ENCODE data around the gene PLEKHA5. TPM values are rescaled to one million over a fixed set of nuclear protein-coding genes. Genes with fewer than 3 reads are reported as not detected.
A peak's percentile ranks its signal among the peaks of the same experiment; 100 is the strongest.

PLEKHA5 gene
- polyA plus RNA-seq, 1 of the 3 experiments (the other 2 are of a cell fraction), result 7.1 TPM

DNA sequence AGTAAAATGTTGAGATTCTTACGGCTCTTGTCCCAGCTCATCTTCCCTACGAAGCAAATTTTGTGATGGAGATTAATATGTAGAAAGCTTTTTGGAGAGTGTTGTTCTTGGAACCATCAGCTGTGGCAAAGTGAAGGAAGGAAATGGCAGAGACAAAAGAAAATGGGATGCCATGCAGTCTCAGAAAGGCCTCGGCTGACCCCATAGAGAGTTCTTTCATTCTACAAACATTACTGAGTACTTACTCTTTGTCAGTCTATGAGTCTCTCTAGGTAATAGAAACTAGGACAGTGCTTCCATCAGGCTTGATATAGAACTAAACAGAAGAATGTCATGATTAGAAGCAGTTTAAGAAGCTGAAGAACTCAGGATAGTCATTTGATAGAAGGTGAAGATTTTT lies 134.1 kb downstream of the PLEKHA5 start:
- Histone ChIP-seq H2AFZ (ENCODE audit: low read depth) (peak overlapping the region; percentile 1; the same call in 1 of the 2 replicates), H4K20me1 (ENCODE audit: insufficient read depth) (no peaks in the 10 kb centered on the region), H3K9me3 (no peaks in the 10 kb centered on the region), H3K4me1 (ENCODE audit: control insufficient read depth in 1 of 2, insufficient read depth in 2 of 2, low read depth in 1 of 2, low read length in 1 of 2) (peaks cover 0 to 11% of the 10 kb centered on the region in 2 experiments; a peak in 2 of 4 replicates), H3K9me2 (no peaks in the 10 kb centered on the region), H3K36me3 (replicated peaks in 1 of 2; ENCODE audit: control insufficient read depth in 1 of 2, insufficient read depth in 2 of 2, low read length in 1 of 2) (no peaks in the 10 kb centered on the region), H3F3A (replicated peaks; ENCODE audit: insufficient read depth) (peaks cover 11% of the 10 kb centered on the region), H3K27ac (ENCODE audit: low read depth in 2 of 2, low read length in 1 of 2) (peak overlapping the region in 1 of 2 experiments; percentile 58; a peak in 2 of 4 replicates), H3K9ac (no peak overlapping the region), H3K27me3 (ENCODE audit: insufficient read depth) (no peaks in the 10 kb centered on the region), H3K4me3 (ENCODE audit: low read depth in 2 of 2, low read length in 1 of 2) (no peak overlapping the region), H3K4me2 (no peak overlapping the region), H3K79me2 (ENCODE audit: insufficient read depth) (no peaks in the 10 kb centered on the region)
- WGBS (ENCODE audit: low lambda C conversion rate), result 88% methylated on average over 3 of the region's 3 CpGs
- ChIA-PET POLR2A (no interaction called here), CTCF (no interaction called here)
- DNase-seq, result no peak
- TF ChIP-seq TEAD4 (IDR thresholded peaks at IDR 0.05; ENCODE audit: borderline replicate concordance, insufficient read depth) (no peak), POLR2AphosphoS5 (IDR thresholded peaks at IDR 0.05; ENCODE audit: low read depth, low read length) (no peak), FOXJ3 (CRISPR knock-in tag; IDR thresholded peaks at IDR 0.05) (no peak), ELF1 (IDR thresholded peaks at IDR 0.05) (no peak), SIN3A (IDR thresholded peaks at IDR 0.05; ENCODE audit: borderline replicate concordance, low read depth, low read length) (no peak), NRF1 (IDR thresholded peaks at IDR 0.05; ENCODE audit: low read depth, low read length) (no peak)
- TF ChIP-seq, protein P1, sequence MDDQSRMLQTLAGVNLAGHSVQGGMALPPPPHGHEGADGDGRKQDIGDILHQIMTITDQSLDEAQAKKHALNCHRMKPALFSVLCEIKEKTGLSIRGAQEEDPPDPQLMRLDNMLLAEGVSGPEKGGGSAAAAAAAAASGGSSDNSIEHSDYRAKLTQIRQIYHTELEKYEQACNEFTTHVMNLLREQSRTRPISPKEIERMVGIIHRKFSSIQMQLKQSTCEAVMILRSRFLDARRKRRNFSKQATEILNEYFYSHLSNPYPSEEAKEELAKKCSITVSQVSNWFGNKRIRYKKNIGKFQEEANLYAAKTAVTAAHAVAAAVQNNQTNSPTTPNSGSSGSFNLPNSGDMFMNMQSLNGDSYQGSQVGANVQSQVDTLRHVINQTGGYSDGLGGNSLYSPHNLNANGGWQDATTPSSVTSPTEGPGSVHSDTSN (IDR thresholded peaks at IDR 0.05), result no peak
- TF ChIP-seq, protein P2, sequence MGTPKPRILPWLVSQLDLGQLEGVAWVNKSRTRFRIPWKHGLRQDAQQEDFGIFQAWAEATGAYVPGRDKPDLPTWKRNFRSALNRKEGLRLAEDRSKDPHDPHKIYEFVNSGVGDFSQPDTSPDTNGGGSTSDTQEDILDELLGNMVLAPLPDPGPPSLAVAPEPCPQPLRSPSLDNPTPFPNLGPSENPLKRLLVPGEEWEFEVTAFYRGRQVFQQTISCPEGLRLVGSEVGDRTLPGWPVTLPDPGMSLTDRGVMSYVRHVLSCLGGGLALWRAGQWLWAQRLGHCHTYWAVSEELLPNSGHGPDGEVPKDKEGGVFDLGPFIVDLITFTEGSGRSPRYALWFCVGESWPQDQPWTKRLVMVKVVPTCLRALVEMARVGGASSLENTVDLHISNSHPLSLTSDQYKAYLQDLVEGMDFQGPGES (IDR thresholded peaks at IDR 0.05; ENCODE audit: low read depth, low read length), result no peak
- TF ChIP-seq, protein P3, sequence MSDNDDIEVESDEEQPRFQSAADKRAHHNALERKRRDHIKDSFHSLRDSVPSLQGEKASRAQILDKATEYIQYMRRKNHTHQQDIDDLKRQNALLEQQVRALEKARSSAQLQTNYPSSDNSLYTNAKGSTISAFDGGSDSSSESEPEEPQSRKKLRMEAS (IDR thresholded peaks at IDR 0.05; ENCODE audit: low read depth), result no peak

DNA sequence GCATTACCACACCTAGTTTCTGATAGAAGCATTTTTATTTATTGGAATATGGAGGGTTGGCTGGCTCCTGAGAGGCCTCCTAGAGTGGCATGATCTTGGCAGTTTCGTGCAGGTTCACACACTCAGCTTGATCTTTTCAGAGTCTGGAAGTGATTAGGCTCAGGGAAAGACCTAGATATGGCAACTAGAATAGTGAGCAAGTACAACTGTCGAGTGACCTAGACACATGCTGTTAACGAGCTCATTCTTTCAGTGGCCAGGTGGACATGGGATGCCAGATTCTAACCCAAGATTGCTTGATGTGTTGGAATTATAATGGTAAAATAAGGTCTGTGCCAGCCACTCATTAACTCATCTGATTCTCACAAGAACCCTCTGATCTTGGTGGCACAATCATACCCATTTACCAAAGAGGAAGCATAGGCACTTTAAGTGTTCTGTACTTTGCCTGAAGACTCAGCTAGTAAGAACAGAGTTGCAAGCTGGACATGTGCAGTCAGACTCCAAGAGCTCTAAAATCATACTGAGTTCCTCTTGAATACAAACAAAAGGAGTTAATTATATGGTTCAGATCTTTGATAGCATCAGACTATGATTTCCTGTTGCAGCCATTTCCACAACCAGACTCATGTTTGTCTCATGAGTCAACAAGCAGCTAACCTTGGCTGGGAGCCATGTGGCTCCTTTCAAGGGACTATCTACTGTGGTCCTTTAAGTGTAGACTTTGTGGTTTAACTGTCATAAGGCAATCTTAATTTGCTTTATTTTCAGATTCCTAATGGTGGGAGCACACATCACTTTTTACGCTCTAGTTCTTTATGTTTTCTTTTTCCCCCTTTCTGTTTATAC lies 144.2 kb downstream of the PLEKHA5 start:
- Histone ChIP-seq H3K9ac (peak overlapping the region; percentile 22; the same call in 1 of the 2 replicates), H3K4me2 (peak overlapping the region; percentile 53), H3K4me1 (ENCODE audit: control insufficient read depth in 1 of 2, insufficient read depth in 2 of 2, low read depth in 1 of 2, low read length in 1 of 2) (peaks cover 13 to 47% of the 10 kb centered on the region in 2 experiments), H3K79me2 (ENCODE audit: insufficient read depth) (no peaks in the 10 kb centered on the region), H3K36me3 (replicated peaks in 1 of 2; ENCODE audit: control insufficient read depth in 1 of 2, insufficient read depth in 2 of 2, low read length in 1 of 2) (peaks cover 0 to 18% of the 10 kb centered on the region in 2 experiments), H3K9me2 (no peaks in the 10 kb centered on the region), H2AFZ (ENCODE audit: low read depth) (peak overlapping the region; percentile 22; the same call in 1 of the 2 replicates), H3F3A (replicated peaks; ENCODE audit: insufficient read depth) (peaks cover 25% of the 10 kb centered on the region), H3K27ac (ENCODE audit: low read depth in 2 of 2, low read length in 1 of 2) (peak overlapping the region; percentile 93 to 94), H3K4me3 (ENCODE audit: low read depth in 2 of 2, low read length in 1 of 2) (no peak overlapping the region; a peak in 1 of 4 replicates), H3K9me3 (no peaks in the 10 kb centered on the region), H3K27me3 (ENCODE audit: insufficient read depth) (no peaks in the 10 kb centered on the region), H4K20me1 (ENCODE audit: insufficient read depth) (no peaks in the 10 kb centered on the region)
- DNase-seq, result peak; percentile 48
- ChIA-PET CTCF (interaction anchor here (1.1 to 1.4 kb wide), 3 partner anchors 10 to 31 kb away, joined by 3 to 5 read pairs (median 4); no protein-coding TSS in a partner anchor), POLR2A (interaction anchor here (0.5 kb wide), 1 partner anchor 502 kb away, joined by 4 read pairs; no protein-coding TSS in a partner anchor)
- 30% methylated on average over 4 of the region's 4 CpGs for WGBS (ENCODE audit: low lambda C conversion rate)
- no peak for TF ChIP-seq SIN3A (IDR thresholded peaks at IDR 0.05; ENCODE audit: borderline replicate concordance, low read depth, low read length)
- peak; percentile 99 for TF ChIP-seq NFIC (IDR thresholded peaks at IDR 0.05; ENCODE audit: borderline replicate concordance)
- TF ChIP-seq, protein P3 (IDR thresholded peaks at IDR 0.05; ENCODE audit: low read depth), result peak; percentile 61; the same call in 1 of the 2 replicates
- TF ChIP-seq EZH2phosphoT487 (IDR thresholded peaks at IDR 0.05; ENCODE audit: borderline replicate concordance, low read depth), result no peak
- TF ChIP-seq POLR2AphosphoS5 (IDR thresholded peaks at IDR 0.05; ENCODE audit: low read depth, low read length), result peak; percentile 73; the same call in 1 of the 2 replicates
- TF ChIP-seq ELF1 (IDR thresholded peaks at IDR 0.05), result peak; percentile 54; the same call in 1 of the 2 replicates
- TF ChIP-seq MEF2A (IDR thresholded peaks at IDR 0.05; ENCODE audit: borderline replicate concordance, low read depth), result peak; percentile 72; the same call in 1 of the 2 replicates
- no peak for TF ChIP-seq CHD2 (IDR thresholded peaks at IDR 0.05; ENCODE audit: low read length, partially characterized antibody)
- TF ChIP-seq JUND (IDR thresholded peaks at IDR 0.05), result peak; percentile 97
- peak; percentile 65; the same call in 1 of the 2 replicates for TF ChIP-seq YY1 (IDR thresholded peaks at IDR 0.05; ENCODE audit: low read depth)
- no peak for TF ChIP-seq RFX5 (IDR thresholded peaks at IDR 0.05; ENCODE audit: low read length)
- TF ChIP-seq FOXJ3 (CRISPR knock-in tag; IDR thresholded peaks at IDR 0.05), result no peak
- TF ChIP-seq RAD21 (IDR thresholded peaks at IDR 0.05; ENCODE audit: low read length), result no peak
- TF ChIP-seq MXI1 (IDR thresholded peaks at IDR 0.05; ENCODE audit: low read depth, low read length), result no peak
- peak; percentile 88; the same call in 1 of the 2 replicates for TF ChIP-seq RXRA (IDR thresholded peaks at IDR 0.05; ENCODE audit: borderline replicate concordance, low read depth)
- TF ChIP-seq, protein P1 (IDR thresholded peaks at IDR 0.05), result peak; percentile 85
- peak; percentile 94 for TF ChIP-seq TCF12 (IDR thresholded peaks at IDR 0.05)
